Measurements from ENCODE around the gene SPEM3.
A peak's percentile ranks its signal among the peaks of the same experiment; 100 is the strongest.

SPEM3 gene

DNA sequence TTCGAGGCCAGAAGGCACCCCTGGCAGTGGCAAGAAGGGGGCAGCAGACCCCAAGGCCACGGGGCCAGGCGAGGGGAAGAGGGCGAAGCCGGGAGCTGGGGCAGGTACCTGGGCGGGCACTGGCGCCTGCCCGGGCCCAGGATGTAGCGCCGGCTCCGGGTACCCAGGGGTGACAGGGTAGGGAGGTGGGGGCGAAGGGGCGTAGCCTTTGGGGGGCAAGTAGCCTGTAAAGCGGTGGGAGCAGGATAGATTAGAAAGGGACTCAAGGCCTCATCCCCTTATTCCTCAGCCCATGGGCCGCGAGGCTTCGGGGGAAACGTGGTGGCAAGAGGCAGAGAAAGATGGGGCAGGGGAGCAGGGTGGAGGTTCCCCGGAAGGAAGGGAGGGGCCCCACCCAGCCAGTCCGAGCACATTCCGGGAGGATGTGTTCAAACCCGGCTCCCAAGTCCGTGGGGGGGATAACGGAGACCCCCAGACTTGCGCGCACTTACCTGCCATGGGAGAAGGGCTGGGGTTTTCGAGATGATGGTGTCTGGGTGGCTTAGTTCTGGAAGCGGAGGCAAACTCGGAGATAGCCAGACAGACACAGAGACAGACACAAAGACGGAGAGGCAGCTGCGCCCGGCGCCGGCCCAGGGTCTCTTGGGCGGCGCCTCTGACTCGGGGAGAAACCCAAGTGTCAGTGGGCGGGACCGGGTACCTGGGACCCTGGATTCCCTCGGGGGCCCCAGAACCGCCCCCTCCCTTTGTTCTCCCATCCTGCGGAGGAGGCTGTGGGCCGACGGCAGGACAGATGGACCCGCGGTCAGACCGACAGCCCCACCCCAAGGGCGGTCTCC lies 34.8 kb upstream of the SPEM3 start:
- H3K4me3 ChIP-seq (ENCODE audit: low read depth, low read length) = peak overlapping the region; percentile 63
- DNase-seq (ENCODE audit: low read depth) = no peak
- TF ChIP-seq, protein P1, sequence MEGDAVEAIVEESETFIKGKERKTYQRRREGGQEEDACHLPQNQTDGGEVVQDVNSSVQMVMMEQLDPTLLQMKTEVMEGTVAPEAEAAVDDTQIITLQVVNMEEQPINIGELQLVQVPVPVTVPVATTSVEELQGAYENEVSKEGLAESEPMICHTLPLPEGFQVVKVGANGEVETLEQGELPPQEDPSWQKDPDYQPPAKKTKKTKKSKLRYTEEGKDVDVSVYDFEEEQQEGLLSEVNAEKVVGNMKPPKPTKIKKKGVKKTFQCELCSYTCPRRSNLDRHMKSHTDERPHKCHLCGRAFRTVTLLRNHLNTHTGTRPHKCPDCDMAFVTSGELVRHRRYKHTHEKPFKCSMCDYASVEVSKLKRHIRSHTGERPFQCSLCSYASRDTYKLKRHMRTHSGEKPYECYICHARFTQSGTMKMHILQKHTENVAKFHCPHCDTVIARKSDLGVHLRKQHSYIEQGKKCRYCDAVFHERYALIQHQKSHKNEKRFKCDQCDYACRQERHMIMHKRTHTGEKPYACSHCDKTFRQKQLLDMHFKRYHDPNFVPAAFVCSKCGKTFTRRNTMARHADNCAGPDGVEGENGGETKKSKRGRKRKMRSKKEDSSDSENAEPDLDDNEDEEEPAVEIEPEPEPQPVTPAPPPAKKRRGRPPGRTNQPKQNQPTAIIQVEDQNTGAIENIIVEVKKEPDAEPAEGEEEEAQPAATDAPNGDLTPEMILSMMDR (IDR thresholded peaks at IDR 0.05; ENCODE audit: control insufficient read depth, extremely low read depth, insufficient read depth) = no peak

DNA sequence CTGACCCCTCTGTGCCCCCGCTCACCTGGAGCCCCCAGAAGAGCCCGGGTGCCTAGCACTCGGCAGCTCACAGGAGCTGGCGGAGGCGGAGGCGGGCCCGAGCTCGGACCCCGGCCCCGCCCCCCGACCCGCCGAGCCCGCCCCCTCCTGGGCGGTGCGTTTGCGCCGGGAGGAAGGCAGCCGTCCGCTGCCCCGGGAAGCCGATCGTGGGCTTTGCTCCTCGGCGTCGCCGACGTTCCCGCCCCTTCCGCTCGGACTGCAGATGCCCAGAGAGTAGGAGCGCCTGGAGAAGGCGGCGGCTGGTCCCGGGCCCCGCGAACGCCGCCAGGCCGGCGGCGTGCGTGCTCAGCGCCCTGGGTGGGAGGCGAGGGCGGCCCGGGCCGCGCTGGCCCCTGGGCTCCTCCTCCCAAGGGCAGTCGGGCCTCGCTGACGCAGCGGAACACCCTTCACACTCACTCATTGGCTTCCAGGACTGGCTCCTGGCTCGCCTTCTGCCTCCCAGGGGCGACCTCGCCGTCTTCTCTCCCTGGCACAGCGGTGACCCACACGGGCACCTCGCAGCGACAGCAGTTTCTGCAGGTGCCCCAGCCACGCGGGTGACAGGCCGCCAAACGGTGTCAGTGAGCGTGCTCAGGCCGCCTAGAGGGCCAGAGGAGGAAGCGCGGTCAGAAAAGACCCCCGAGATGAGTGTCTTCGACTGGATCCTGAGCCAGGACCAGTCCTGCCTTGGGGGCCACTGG lies 34.0 kb upstream of the SPEM3 start, which contains the start of gene PLSCR3:
Gene PLSCR3 (minus strand): TSS at position 74 of the 740 bp plus-strand sequence. CDS start 415 bp downstream, outside the sequence.
- DNase-seq (ENCODE audit: low read depth) = peak; percentile 25
- TF ChIP-seq, protein P1 (IDR thresholded peaks at IDR 0.05; ENCODE audit: control insufficient read depth, extremely low read depth, insufficient read depth) = peak; percentile 22; the same call in 1 of the 2 replicates
- H3K4me3 ChIP-seq (ENCODE audit: low read depth, low read length) = peak within 1 kb of the TSS; percentile 63

DNA sequence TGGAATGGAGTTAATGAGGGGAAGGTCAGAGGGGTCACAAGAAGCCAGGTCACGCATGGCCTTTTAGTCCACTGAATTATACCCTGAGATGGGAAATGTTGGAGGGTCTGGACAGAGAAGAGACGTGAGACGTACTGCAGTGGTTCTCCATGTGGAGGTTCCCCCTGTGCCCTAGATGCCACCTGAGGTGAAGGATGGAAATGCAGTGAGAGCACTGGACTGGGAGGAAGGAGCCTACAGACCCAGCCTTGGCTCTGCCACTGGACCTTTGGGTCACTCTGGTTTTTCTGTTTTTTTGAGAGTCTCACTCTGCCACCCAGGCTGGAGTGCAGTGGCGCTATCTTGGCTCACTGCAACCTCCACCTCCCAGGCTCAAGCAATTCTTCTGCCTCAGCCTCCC lies 32.5 kb upstream of the SPEM3 start:
- TF ChIP-seq, protein P1 (IDR thresholded peaks at IDR 0.05; ENCODE audit: control insufficient read depth, extremely low read depth, insufficient read depth) = no peak
- no peak for DNase-seq (ENCODE audit: low read depth)
- no peak overlapping the region for H3K4me3 ChIP-seq (ENCODE audit: low read depth, low read length)

DNA sequence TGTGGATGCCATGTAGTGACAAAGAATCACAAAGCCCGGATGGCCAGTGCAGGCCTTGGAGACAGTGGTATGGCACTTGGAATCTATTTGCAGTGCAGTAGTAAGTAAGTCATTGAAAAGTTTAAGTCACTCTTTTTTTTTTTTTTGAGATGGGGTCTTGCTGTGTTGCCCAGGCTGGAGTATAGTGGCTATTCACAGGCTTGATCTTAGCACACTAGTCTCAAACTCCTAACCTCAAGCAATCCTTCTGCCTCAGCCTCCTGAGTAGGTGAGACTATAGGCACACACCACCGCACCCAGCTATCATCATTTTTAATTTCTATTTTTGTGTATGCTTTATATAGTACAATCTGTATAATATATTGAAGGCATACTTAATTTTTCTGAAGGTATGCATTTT lies 30.0 kb upstream of the SPEM3 start:
- no peak for DNase-seq (ENCODE audit: low read depth)
- TF ChIP-seq, protein P1 (IDR thresholded peaks at IDR 0.05; ENCODE audit: control insufficient read depth, extremely low read depth, insufficient read depth) = no peak
- H3K4me3 ChIP-seq (ENCODE audit: low read depth, low read length) = no peak overlapping the region

DNA sequence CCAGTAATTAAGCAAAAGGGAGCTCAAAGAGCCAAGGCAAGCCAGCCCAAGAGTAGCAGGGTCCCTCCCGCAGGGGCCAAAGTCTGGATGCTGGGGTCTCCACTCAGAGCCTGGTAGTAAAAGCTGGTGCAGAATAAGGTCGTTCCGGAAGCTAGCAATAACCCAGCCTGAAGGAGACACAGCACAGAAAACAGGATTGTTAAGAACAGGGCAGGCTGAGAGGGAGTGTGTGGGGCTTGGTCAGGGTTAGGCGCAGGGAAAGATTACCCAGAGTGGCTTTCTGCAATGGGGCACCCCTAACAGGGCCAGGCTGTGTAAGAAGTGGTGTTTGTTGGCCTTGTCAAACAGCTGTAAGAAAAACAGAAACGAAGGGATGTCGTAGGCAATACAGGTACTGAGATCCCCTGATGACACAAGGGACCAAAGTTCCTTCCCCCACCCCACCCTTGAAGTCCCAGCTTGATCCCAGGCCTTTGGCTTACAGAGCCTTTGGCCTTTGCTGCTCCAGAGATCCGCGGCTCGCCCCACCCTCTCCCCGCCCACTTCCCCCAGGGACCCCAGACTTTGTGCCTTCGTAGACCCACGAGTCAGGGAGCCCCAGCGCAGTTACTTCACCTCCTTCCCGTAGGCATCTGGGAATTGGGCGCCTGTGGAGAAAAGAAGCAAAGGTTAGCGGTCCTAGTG lies 25.5 kb upstream of the SPEM3 start:
- no peak for DNase-seq (ENCODE audit: low read depth)
- TF ChIP-seq, protein P1 (IDR thresholded peaks at IDR 0.05; ENCODE audit: control insufficient read depth, extremely low read depth, insufficient read depth) = no peak
- peak overlapping the region; percentile 62 for H3K4me3 ChIP-seq (ENCODE audit: low read depth, low read length)

DNA sequence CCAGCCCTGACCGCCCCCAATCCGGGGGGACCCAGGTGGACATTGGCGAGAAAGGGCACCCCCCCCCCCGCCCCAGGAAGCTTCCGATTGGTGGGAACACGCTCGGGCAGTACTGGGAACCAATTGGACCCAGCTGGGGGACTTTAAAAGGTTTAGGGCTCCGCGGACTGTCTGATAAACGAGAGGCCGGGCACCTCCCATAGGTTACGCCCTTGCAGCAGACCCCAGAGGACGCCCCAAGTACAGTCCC lies 25.0 kb upstream of the SPEM3 start:
- H3K4me3 ChIP-seq (ENCODE audit: low read depth, low read length) = peak overlapping the region; percentile 62
- no peak for DNase-seq (ENCODE audit: low read depth)
- TF ChIP-seq, protein P1 (IDR thresholded peaks at IDR 0.05; ENCODE audit: control insufficient read depth, extremely low read depth, insufficient read depth) = no peak

Data from LNCaP clone FGC (cell line).